Muscle layer of duodenum (tissue), 2 donors: ENCODE data around the gene MGAT4C.

Experiments
- H3K27ac ChIP-seq: one replicate; pipeline ENCODE4 v1.7.0; 2013; ENCODE audit warnings: mild to moderate bottlenecking, low read length
- H3K27me3 ChIP-seq: one replicate; pipeline ENCODE4 v1.7.0; 2013; ENCODE audit warnings: low read depth, mild to moderate bottlenecking, control low read depth, low read length
- H3K36me3 ChIP-seq, 2 donors: one replicate each; pipeline ENCODE4 v1.7.0; 2013; ENCODE audit warnings: low read length in 2 of 2, control low read depth in 1 of 2, mild to moderate bottlenecking in 1 of 2; ENCODE audit not compliant: insufficient read depth in 2 of 2, control insufficient read depth in 1 of 2
- H3K4me1 ChIP-seq, 2 donors: one replicate each; pipeline ENCODE4 v1.7.0; 2013; ENCODE audit warnings: low read length in 2 of 2, mild to moderate bottlenecking in 2 of 2, control low read depth in 1 of 2, moderate library complexity in 1 of 2; ENCODE audit not compliant: insufficient read depth in 2 of 2, control insufficient read depth in 1 of 2
- H3K4me3 ChIP-seq, 2 donors: one replicate each; pipeline ENCODE4 v1.7.0; 2013; ENCODE audit warnings: low read length in 2 of 2, low read depth in 1 of 2, mild to moderate bottlenecking in 1 of 2
- H3K9me3 ChIP-seq, 2 donors: one replicate each; pipeline ENCODE4 v1.7.0; 2013; ENCODE audit warnings: low read length in 2 of 2, control low read depth in 1 of 2, mild to moderate bottlenecking in 1 of 2; ENCODE audit not compliant: control insufficient read depth in 1 of 2
- donor health status: healthy.

Gene MGAT4C

GRCh38 chr12:86260183-86260582 is 4.0 kb upstream of the MGAT4C start:
- Histone ChIP-seq H3K4me1 (no peaks in the 10 kb centered on the region), H3K27me3 (no peaks in the 10 kb centered on the region)

GRCh38 chr12:86257134-86257533 is 943 bp upstream of the MGAT4C start:
- no peak overlapping the region for H3K4me3 ChIP-seq
- H3K36me3 ChIP-seq: no peaks in the 10 kb centered on the region
- H3K27ac ChIP-seq: no peak overlapping the region
- no peaks in the 10 kb centered on the region for H3K27me3 ChIP-seq
- no peaks in the 10 kb centered on the region for H3K9me3 ChIP-seq
- no peaks in the 10 kb centered on the region for H3K4me1 ChIP-seq

More at GRCh38 chr12:86260183-86260582, 4.0 kb upstream of the MGAT4C start:
- Histone ChIP-seq H3K4me3 (no peak overlapping the region), H3K27ac (no peak overlapping the region), H3K9me3 (no peaks in the 10 kb centered on the region), H3K36me3 (no peaks in the 10 kb centered on the region)

GRCh38 chr12:86254399-86255107 is 1.6 kb downstream of the MGAT4C start:
- Histone ChIP-seq H3K27ac (no peak overlapping the region), H3K9me3 (no peaks in the 10 kb centered on the region), H3K4me1 (no peaks in the 10 kb centered on the region), H3K36me3 (no peaks in the 10 kb centered on the region), H3K4me3 (no peak overlapping the region), H3K27me3 (no peaks in the 10 kb centered on the region)

GRCh38 chr12:86249851-86250250 is 6.3 kb downstream of the MGAT4C start:
- Histone ChIP-seq H3K4me1 (no peaks in the 10 kb centered on the region), H3K27ac (no peak overlapping the region), H3K4me3 (no peak overlapping the region), H3K36me3 (no peaks in the 10 kb centered on the region), H3K27me3 (no peaks in the 10 kb centered on the region), H3K9me3 (no peaks in the 10 kb centered on the region)

GRCh38 chr12:86249276-86249675 is 6.9 kb downstream of the MGAT4C start:
- Histone ChIP-seq H3K36me3 (no peaks in the 10 kb centered on the region), H3K27ac (no peak overlapping the region), H3K4me3 (no peak overlapping the region), H3K27me3 (no peaks in the 10 kb centered on the region), H3K9me3 (no peaks in the 10 kb centered on the region), H3K4me1 (no peaks in the 10 kb centered on the region)

- H3K4me3 ChIP-seq: no peak overlapping the region
- H3K27ac ChIP-seq: no peak overlapping the region
- no peaks in the 10 kb centered on the region for H3K9me3 ChIP-seq
- H3K4me1 ChIP-seq: no peaks in the 10 kb centered on the region
- no peaks in the 10 kb centered on the region for H3K36me3 ChIP-seq
- no peaks in the 10 kb centered on the region for H3K27me3 ChIP-seq
These were observed 8.3 kb downstream of the MGAT4C start for GRCh38 chr12:86247871-86248270.

- Histone ChIP-seq H3K4me3 (no peak overlapping the region), H3K9me3 (no peaks in the 10 kb centered on the region), H3K27ac (no peak overlapping the region), H3K36me3 (no peaks in the 10 kb centered on the region), H3K4me1 (no peaks in the 10 kb centered on the region), H3K27me3 (no peaks in the 10 kb centered on the region)
These were observed 14.6 kb downstream of the MGAT4C start for GRCh38 chr12:86241600-86241999.

GRCh38 chr12:86234316-86234855 is 21.8 kb downstream of the MGAT4C start:
- Histone ChIP-seq H3K27me3 (no peaks in the 10 kb centered on the region), H3K9me3 (no peaks in the 10 kb centered on the region), H3K36me3 (no peaks in the 10 kb centered on the region), H3K4me1 (no peaks in the 10 kb centered on the region), H3K27ac (no peak overlapping the region), H3K4me3 (no peak overlapping the region)

- Histone ChIP-seq H3K27me3 (no peaks in the 10 kb centered on the region), H3K4me3 (no peak overlapping the region), H3K9me3 (no peaks in the 10 kb centered on the region), H3K27ac (no peak overlapping the region), H3K36me3 (no peaks in the 10 kb centered on the region), H3K4me1 (no peaks in the 10 kb centered on the region)
These were observed 23.1 kb downstream of the MGAT4C start for GRCh38 chr12:86233126-86233525.

- no peak overlapping the region for H3K27ac ChIP-seq
- H3K4me1 ChIP-seq: no peaks in the 10 kb centered on the region
- H3K36me3 ChIP-seq: no peaks in the 10 kb centered on the region
- no peaks in the 10 kb centered on the region for H3K9me3 ChIP-seq
- no peak overlapping the region for H3K4me3 ChIP-seq
- H3K27me3 ChIP-seq: no peaks in the 10 kb centered on the region
These were observed 25.6 kb downstream of the MGAT4C start for GRCh38 chr12:86230516-86231146.

- Histone ChIP-seq H3K27me3 (no peaks in the 10 kb centered on the region), H3K9me3 (no peaks in the 10 kb centered on the region), H3K36me3 (no peaks in the 10 kb centered on the region), H3K4me3 (no peak overlapping the region), H3K27ac (no peak overlapping the region), H3K4me1 (no peaks in the 10 kb centered on the region)
These were observed 26.4 kb downstream of the MGAT4C start for GRCh38 chr12:86229772-86230171.
